Liver (tissue), 9 donors: ENCODE data around the gene KIF24. TPM values are rescaled to one million over a fixed set of nuclear protein-coding genes. Genes with fewer than 3 reads are reported as not detected.

ENCODE experiments used
- DNase-seq: peaks from one replicate; pipeline ENCODE4 v3.0.0-alpha.2; 2017; ENCODE audit warnings: low spot score
- H3K27ac ChIP-seq, 2 donors: one replicate each; pipeline ENCODE4 v1.7.0; 2013; ENCODE audit warnings: inconsistent platforms in 2 of 2, low read length in 2 of 2, control low read depth in 1 of 2, low read depth in 1 of 2, mild to moderate bottlenecking in 1 of 2
- H3K27me3 ChIP-seq, 4 donors: one replicate each; pipeline versions ENCODE4 v1.6.1 to v1.7.0; 2013; ENCODE audit warnings: low read length in 3 of 4, inconsistent platforms in 1 of 4, mild to moderate bottlenecking in 1 of 4, moderate library complexity in 1 of 4; ENCODE audit not compliant: control insufficient read depth in 4 of 4, insufficient read depth in 4 of 4
- H3K36me3 ChIP-seq, 4 donors: one replicate each; pipeline versions ENCODE4 v1.6.1 to v1.7.0; 2013; ENCODE audit warnings: low read length in 3 of 4, mild to moderate bottlenecking in 3 of 4, low read depth in 1 of 4, moderate library complexity in 1 of 4; ENCODE audit not compliant: control insufficient read depth in 4 of 4, insufficient read depth in 3 of 4
- H3K4me1 ChIP-seq, 4 donors: one replicate each; pipeline versions ENCODE4 v1.6.1 to v1.7.0; 2013; ENCODE audit warnings: low read length in 3 of 4, mild to moderate bottlenecking in 3 of 4, moderate library complexity in 1 of 4; ENCODE audit not compliant: control insufficient read depth in 4 of 4, insufficient read depth in 4 of 4
- H3K4me3 ChIP-seq, 3 donors: one replicate each; pipeline versions ENCODE4 v1.6.1 to v1.7.0; 2013; ENCODE audit warnings: low read length in 3 of 3, control low read depth in 1 of 3, low read depth in 1 of 3, mild to moderate bottlenecking in 1 of 3
- H3K9ac ChIP-seq, 2 donors: one replicate each; pipeline ENCODE4 v1.7.0; 2013; ENCODE audit warnings: low read length in 2 of 2, mild to moderate bottlenecking in 2 of 2, moderate library complexity in 2 of 2, control low read depth in 1 of 2, low read depth in 1 of 2
- H3K9me3 ChIP-seq, 4 donors: one replicate each; pipeline versions ENCODE4 v1.6.1 to v1.7.0; 2013; ENCODE audit warnings: low read length in 3 of 4; ENCODE audit not compliant: control insufficient read depth in 4 of 4
- ATF3 ChIP-seq: IDR thresholded peaks from 2 replicates; pipeline ENCODE4 v1.6.1; 2016; ENCODE audit warnings: antibody characterized with exemption
- CTCF ChIP-seq: fragments of 150-350 bp; IDR thresholded peaks from 2 replicates; pipeline ENCODE4 v1.5.1; 2017; ENCODE audit warnings: improper control_type of control experiment, low read depth, low read length; ENCODE audit not compliant: missing input control
- EGR1 ChIP-seq, 2 donors: IDR thresholded peaks; 2 replicates each; pipeline ENCODE4 v1.6.1; 2016 to 2018; ENCODE audit warnings: antibody characterized with exemption in 2 of 2, low read depth in 2 of 2
- FOXA1 ChIP-seq: IDR thresholded peaks from 2 replicates; pipeline ENCODE4 v1.6.1; 2016; ENCODE audit warnings: antibody characterized with exemption
- FOXA2 ChIP-seq: IDR thresholded peaks from 2 replicates; pipeline ENCODE4 v1.6.1; 2016; ENCODE audit warnings: antibody characterized with exemption
- GABPA ChIP-seq, 2 donors: IDR thresholded peaks in 1 of 2; conservative IDR thresholded peaks in 1 of 2; 2 replicates each; pipeline ENCODE4 v1.6.1; 2016; ENCODE audit warnings: antibody characterized with exemption in 2 of 2, mild to moderate bottlenecking in 1 of 2, moderate library complexity in 1 of 2
- HNF4A ChIP-seq, 2 donors: conservative IDR thresholded peaks; 2 replicates each; pipeline ENCODE4 v1.6.1; 2016; ENCODE audit warnings: antibody characterized with exemption in 2 of 2, mild to moderate bottlenecking in 2 of 2
- HNF4G ChIP-seq: IDR thresholded peaks from 2 replicates; pipeline ENCODE4 v1.6.1; 2016; ENCODE audit warnings: antibody characterized with exemption
- JUND ChIP-seq, 2 donors: IDR thresholded peaks; 2 replicates each; pipeline ENCODE4 v1.6.1; 2016; ENCODE audit warnings: antibody characterized with exemption in 2 of 2
- MAX ChIP-seq: IDR thresholded peaks from 2 replicates; pipeline ENCODE4 v1.6.1; 2016; ENCODE audit warnings: antibody characterized with exemption
- NR2F2 ChIP-seq: IDR thresholded peaks from 2 replicates; pipeline ENCODE4 v1.6.1; 2016; ENCODE audit warnings: antibody characterized with exemption
- RAD21 ChIP-seq, 2 donors: IDR thresholded peaks; 2 replicates each; pipeline ENCODE4 v1.6.1; 2016; ENCODE audit warnings: antibody characterized with exemption in 2 of 2, mild to moderate bottlenecking in 2 of 2
- REST ChIP-seq: IDR thresholded peaks from 2 replicates; pipeline ENCODE4 v1.6.1; 2016; ENCODE audit warnings: antibody characterized with exemption, mild to moderate bottlenecking
- RXRA ChIP-seq, 2 donors: IDR thresholded peaks; 2 replicates each; pipeline ENCODE4 v1.6.1; 2017 to 2018; ENCODE audit warnings: antibody characterized with exemption in 2 of 2, mild to moderate bottlenecking in 1 of 2
- SP1 ChIP-seq: IDR thresholded peaks from 2 replicates; pipeline ENCODE4 v1.6.1; 2018; ENCODE audit warnings: antibody characterized with exemption, mild to moderate bottlenecking
- TAF1 ChIP-seq: conservative IDR thresholded peaks from 2 replicates; pipeline ENCODE4 v1.6.1; 2016; ENCODE audit warnings: antibody characterized with exemption, mild to moderate bottlenecking
- YY1 ChIP-seq: IDR thresholded peaks from 2 replicates; pipeline ENCODE4 v1.6.1; 2016; ENCODE audit warnings: antibody characterized with exemption, mild to moderate bottlenecking
- ZBTB33 ChIP-seq: IDR thresholded peaks from 2 replicates; pipeline ENCODE4 v1.6.1; 2016; ENCODE audit warnings: antibody characterized with exemption
- WGBS: extraction: QIAGEN DNeasy Blood & Tissue Kit; methylation state at CpG from one replicate; pipeline ENCODE4 v1.1.7; 2013; 5-methylcytosine and 5-hydroxymethylcytosine counted together
- polyA plus RNA-seq, 2 donors: library from polyadenylated mRNA; stranded (reverse) in 1 of 2; unstranded in 1 of 2; fragments of 200-250 nt in 1 of 2; fragments of >200 nt in 1 of 2; fragmentation: Nextera tagmentation in 1 of 2; extraction: Ambion mirVana in 1 of 2; gene quantifications; one replicate each; pipeline versions ENCODE4 v1.2.1 to v1.2.3, GENCODE V29; 2013 to 2015
- total RNA-seq, 2 donors: library from RNA; depleted of rRNA; stranded (reverse); fragments of >200 nt; gene quantifications; one replicate each; pipeline ENCODE4 v1.2.3, GENCODE V29; 2014
- donor health status: healthy.
- donor health status: healthy.
- donor health status: healthy.
- donor health status: healthy.
- donor health status: healthy.

Gene KIF24
- total and polyA plus RNA-seq, 4 donors, result 0.13 to 4.1 (median 0.20) TPM

GRCh38 chr9:34378376-34379060 is 49.5 kb upstream of the KIF24 start:
- Histone ChIP-seq H3K27me3 (no peaks in the 10 kb centered on the region), H3K27ac (no peak overlapping the region), H3K4me1 (peaks cover 4 to 54% (median 42%) of the 10 kb centered on the region in 4 donors), H3K36me3 (no peaks in the 10 kb centered on the region), H3K9me3 (no peaks in the 10 kb centered on the region), H3K9ac (no peak overlapping the region), H3K4me3 (no peak overlapping the region)
- DNase-seq, result no peak
- 94% methylated on average over 3 of the region's 3 CpGs for WGBS
- TF ChIP-seq TAF1, result no peak
- TF ChIP-seq MAX, result no peak
- no peak for TF ChIP-seq ATF3
- no peak for TF ChIP-seq HNF4A (conservative IDR thresholded peaks at IDR 0.05)
- no peak for TF ChIP-seq EGR1 (IDR thresholded peaks at IDR 0.05; ENCODE audit: low read depth in 2 of 2)
- no peak for TF ChIP-seq GABPA (IDR thresholded peaks at IDR 0.05 in 1 of 2, conservative IDR thresholded peaks at IDR 0.05 in 1 of 2)
- no peak for TF ChIP-seq SP1
- TF ChIP-seq FOXA2, result no peak
- no peak for TF ChIP-seq RAD21 (IDR thresholded peaks at IDR 0.05)
- no peak for TF ChIP-seq ZBTB33
- no peak for TF ChIP-seq HNF4G
- TF ChIP-seq RXRA (IDR thresholded peaks at IDR 0.05), result no peak
- TF ChIP-seq YY1, result no peak
- TF ChIP-seq JUND (IDR thresholded peaks at IDR 0.05), result no peak
- TF ChIP-seq NR2F2, result no peak
- no peak for TF ChIP-seq REST
- TF ChIP-seq CTCF, result no peak
- TF ChIP-seq FOXA1, result no peak
